WTC11 (cell line): ENCODE data around the gene CAMK2B. TPM values are rescaled to one million over a fixed set of nuclear protein-coding genes. Genes with fewer than 3 reads are reported as not detected.
A peak's percentile ranks its signal among the peaks of the same experiment; 100 is the strongest.

Source experiments
- ATAC-seq: fragments of 200-7000 bp; cut with Tn5 transposase; 2 replicates; pipeline ENCODE4 v1.10.0; 2021; ENCODE audit warnings: mild to moderate bottlenecking, moderate library complexity
- CTCF ChIA-PET: fragments of 300-600 bp; sonication (Branson Sonifier 250); formaldehyde crosslinking; loops from one replicate; lab custom pipeline; 2021; ENCODE audit warnings: antibody characterized with exemption; lab: Charles Lee
- POLR2A ChIA-PET: fragments of 350-600 bp; sonication (Branson Sonifier 250); formaldehyde crosslinking; loops from one replicate; lab custom pipeline; 2021; ENCODE audit warnings: antibody characterized with exemption; lab: Charles Lee
- DNase-seq: peaks from one replicate; pipeline ENCODE4 v3.0.0; 2021; ENCODE audit warnings: low spot score
- H3K27ac Mint-ChIP-seq: 2 replicates; pipeline ENCODE4 v1.8.0; 2021; ENCODE audit warnings: mixed read lengths
- H3K27me3 Mint-ChIP-seq: 2 replicates; pipeline ENCODE4 v1.8.0; 2021; ENCODE audit warnings: low read depth, mild to moderate bottlenecking, moderate library complexity, mixed read lengths
- H3K36me3 Mint-ChIP-seq: 2 replicates; pipeline ENCODE4 v1.8.0; 2021; ENCODE audit warnings: mixed read lengths
- H3K4me1 Mint-ChIP-seq: 2 replicates; pipeline ENCODE4 v1.8.0; 2022; ENCODE audit warnings: mixed read lengths
- H3K4me3 Mint-ChIP-seq: 2 replicates; pipeline ENCODE4 v1.8.0; 2021; ENCODE audit warnings: mild to moderate bottlenecking, moderate library complexity, mixed read lengths
- H3K9me3 Mint-ChIP-seq: 2 replicates; pipeline ENCODE4 v1.8.0; 2021; ENCODE audit warnings: mixed read lengths
- CREB1 ChIP-seq: sonication (generic); formaldehyde crosslinking; IDR thresholded peaks from 2 replicates; pipeline ENCODE4 v1.8.0; 2023; ENCODE audit warnings: mild to moderate bottlenecking, missing genetic modification reagents
- ESRRA ChIP-seq: sonication (generic); formaldehyde crosslinking; IDR thresholded peaks from 2 replicates; pipeline ENCODE4 v1.8.1; 2022; ENCODE audit warnings: mild to moderate bottlenecking, missing genetic modification reagents, borderline replicate concordance
- FOXJ3 ChIP-seq: sonication (generic); formaldehyde crosslinking; IDR thresholded peaks from 2 replicates; pipeline ENCODE4 v1.9.0; 2021; ENCODE audit warnings: missing genetic modification reagents, mild to moderate bottlenecking, borderline replicate concordance
- GABPB1 ChIP-seq: sonication (generic); formaldehyde crosslinking; IDR thresholded peaks from 2 replicates; pipeline ENCODE4 v1.8.1; 2023; ENCODE audit warnings: mild to moderate bottlenecking, missing genetic modification reagents
- GTF2I ChIP-seq: fragments of 250-450 bp; sonication (Bioruptor Pico); conservative IDR thresholded peaks from 2 replicates; pipeline ENCODE4 v1.4.0; 2021; ENCODE audit warnings: mild to moderate bottlenecking
- SP1 ChIP-seq: sonication (generic); formaldehyde crosslinking; conservative IDR thresholded peaks from 2 replicates; pipeline ENCODE4 v1.8.1; 2022; ENCODE audit warnings: missing genetic modification reagents
- ZBTB21 ChIP-seq: sonication (generic); formaldehyde crosslinking; IDR thresholded peaks from 2 replicates; pipeline ENCODE4 v1.8.1; 2023; ENCODE audit warnings: mild to moderate bottlenecking, missing genetic modification reagents, borderline replicate concordance
- ZNF219 ChIP-seq: sonication (generic); formaldehyde crosslinking; IDR thresholded peaks from 2 replicates; pipeline ENCODE4 v1.8.0; 2023; ENCODE audit warnings: missing genetic modification reagents, mild to moderate bottlenecking, borderline replicate concordance
- total RNA-seq: library from RNA; stranded (reverse); gene quantifications from 3 replicates; pipeline ENCODE4 v1.2.3, GENCODE V29; 2021
- TF ChIP-seq, protein P1 (sequence below): sonication (generic); formaldehyde crosslinking; conservative IDR thresholded peaks from 2 replicates; pipeline ENCODE4 v1.8.1; 2023; ENCODE audit warnings: mild to moderate bottlenecking, low read depth, missing genetic modification reagents, moderate library complexity
- TF ChIP-seq, protein P2 (sequence below): sonication (generic); formaldehyde crosslinking; IDR thresholded peaks from 2 replicates; pipeline ENCODE4 v1.8.0; 2022; ENCODE audit warnings: missing genetic modification reagents
- TF ChIP-seq, protein P3 (sequence below): sonication (generic); formaldehyde crosslinking; IDR thresholded peaks from 2 replicates; pipeline ENCODE4 v1.8.0; 2023; ENCODE audit warnings: missing genetic modification reagents
- TF ChIP-seq, protein P4 (sequence below): sonication (generic); formaldehyde crosslinking; IDR thresholded peaks from 2 replicates; pipeline ENCODE4 v1.8.0; 2022; ENCODE audit warnings: mild to moderate bottlenecking, missing genetic modification reagents
- TF ChIP-seq, protein P5 (sequence below): sonication (generic); formaldehyde crosslinking; IDR thresholded peaks from 2 replicates; pipeline ENCODE4 v1.8.0; 2023; ENCODE audit warnings: missing genetic modification reagents, mild to moderate bottlenecking, borderline replicate concordance
- TF ChIP-seq, protein P6 (sequence below): sonication (generic); formaldehyde crosslinking; IDR thresholded peaks from 2 replicates; pipeline ENCODE4 v1.8.1; 2023; ENCODE audit warnings: mild to moderate bottlenecking, missing genetic modification reagents, moderate library complexity
- TF ChIP-seq, protein P7 (sequence below): sonication (generic); formaldehyde crosslinking; IDR thresholded peaks from 2 replicates; pipeline ENCODE4 v1.8.1; 2022; ENCODE audit warnings: low read depth, missing genetic modification reagents, borderline replicate concordance
- TF ChIP-seq, protein P8 (sequence below): fragments of 250-450 bp; sonication (Bioruptor Pico); IDR thresholded peaks from 2 replicates; pipeline ENCODE4 v2.1.2; 2022; ENCODE audit warnings: mild to moderate bottlenecking, moderate library complexity

Gene CAMK2B
- total RNA-seq, 1 experiment from 2014 or later, result 0.44 TPM

DNA sequence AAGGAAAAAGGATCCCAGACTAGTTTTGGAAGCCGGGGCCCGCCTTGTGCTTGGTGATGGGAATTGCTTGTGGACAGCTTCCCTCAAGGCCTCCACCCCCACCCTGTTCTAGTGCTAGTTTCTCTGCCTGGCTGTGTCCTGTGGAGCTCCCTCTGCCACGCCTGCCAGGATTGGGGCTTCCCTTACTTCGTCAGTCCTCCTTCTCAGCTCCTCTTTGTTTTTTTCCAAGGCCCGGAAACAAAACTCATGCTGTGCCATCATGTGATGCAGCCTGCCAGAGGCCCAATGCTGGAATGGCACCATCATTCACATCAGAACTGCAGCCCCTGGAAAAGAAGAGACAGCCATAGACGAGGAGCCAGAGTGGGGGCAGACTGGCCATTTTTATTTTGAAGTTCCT is 113.4 kb downstream of the CAMK2B start (continued):
- TF ChIP-seq, protein P1, sequence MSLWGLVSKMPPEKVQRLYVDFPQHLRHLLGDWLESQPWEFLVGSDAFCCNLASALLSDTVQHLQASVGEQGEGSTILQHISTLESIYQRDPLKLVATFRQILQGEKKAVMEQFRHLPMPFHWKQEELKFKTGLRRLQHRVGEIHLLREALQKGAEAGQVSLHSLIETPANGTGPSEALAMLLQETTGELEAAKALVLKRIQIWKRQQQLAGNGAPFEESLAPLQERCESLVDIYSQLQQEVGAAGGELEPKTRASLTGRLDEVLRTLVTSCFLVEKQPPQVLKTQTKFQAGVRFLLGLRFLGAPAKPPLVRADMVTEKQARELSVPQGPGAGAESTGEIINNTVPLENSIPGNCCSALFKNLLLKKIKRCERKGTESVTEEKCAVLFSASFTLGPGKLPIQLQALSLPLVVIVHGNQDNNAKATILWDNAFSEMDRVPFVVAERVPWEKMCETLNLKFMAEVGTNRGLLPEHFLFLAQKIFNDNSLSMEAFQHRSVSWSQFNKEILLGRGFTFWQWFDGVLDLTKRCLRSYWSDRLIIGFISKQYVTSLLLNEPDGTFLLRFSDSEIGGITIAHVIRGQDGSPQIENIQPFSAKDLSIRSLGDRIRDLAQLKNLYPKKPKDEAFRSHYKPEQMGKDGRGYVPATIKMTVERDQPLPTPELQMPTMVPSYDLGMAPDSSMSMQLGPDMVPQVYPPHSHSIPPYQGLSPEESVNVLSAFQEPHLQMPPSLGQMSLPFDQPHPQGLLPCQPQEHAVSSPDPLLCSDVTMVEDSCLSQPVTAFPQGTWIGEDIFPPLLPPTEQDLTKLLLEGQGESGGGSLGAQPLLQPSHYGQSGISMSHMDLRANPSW (CRISPR knock-in tag), result no peak
- TF ChIP-seq, protein P2, sequence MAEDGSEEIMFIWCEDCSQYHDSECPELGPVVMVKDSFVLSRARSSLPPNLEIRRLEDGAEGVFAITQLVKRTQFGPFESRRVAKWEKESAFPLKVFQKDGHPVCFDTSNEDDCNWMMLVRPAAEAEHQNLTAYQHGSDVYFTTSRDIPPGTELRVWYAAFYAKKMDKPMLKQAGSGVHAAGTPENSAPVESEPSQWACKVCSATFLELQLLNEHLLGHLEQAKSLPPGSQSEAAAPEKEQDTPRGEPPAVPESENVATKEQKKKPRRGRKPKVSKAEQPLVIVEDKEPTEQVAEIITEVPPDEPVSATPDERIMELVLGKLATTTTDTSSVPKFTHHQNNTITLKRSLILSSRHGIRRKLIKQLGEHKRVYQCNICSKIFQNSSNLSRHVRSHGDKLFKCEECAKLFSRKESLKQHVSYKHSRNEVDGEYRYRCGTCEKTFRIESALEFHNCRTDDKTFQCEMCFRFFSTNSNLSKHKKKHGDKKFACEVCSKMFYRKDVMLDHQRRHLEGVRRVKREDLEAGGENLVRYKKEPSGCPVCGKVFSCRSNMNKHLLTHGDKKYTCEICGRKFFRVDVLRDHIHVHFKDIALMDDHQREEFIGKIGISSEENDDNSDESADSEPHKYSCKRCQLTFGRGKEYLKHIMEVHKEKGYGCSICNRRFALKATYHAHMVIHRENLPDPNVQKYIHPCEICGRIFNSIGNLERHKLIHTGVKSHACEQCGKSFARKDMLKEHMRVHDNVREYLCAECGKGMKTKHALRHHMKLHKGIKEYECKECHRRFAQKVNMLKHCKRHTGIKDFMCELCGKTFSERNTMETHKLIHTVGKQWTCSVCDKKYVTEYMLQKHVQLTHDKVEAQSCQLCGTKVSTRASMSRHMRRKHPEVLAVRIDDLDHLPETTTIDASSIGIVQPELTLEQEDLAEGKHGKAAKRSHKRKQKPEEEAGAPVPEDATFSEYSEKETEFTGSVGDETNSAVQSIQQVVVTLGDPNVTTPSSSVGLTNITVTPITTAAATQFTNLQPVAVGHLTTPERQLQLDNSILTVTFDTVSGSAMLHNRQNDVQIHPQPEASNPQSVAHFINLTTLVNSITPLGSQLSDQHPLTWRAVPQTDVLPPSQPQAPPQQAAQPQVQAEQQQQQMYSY (CRISPR knock-in tag), result no peak

DNA sequence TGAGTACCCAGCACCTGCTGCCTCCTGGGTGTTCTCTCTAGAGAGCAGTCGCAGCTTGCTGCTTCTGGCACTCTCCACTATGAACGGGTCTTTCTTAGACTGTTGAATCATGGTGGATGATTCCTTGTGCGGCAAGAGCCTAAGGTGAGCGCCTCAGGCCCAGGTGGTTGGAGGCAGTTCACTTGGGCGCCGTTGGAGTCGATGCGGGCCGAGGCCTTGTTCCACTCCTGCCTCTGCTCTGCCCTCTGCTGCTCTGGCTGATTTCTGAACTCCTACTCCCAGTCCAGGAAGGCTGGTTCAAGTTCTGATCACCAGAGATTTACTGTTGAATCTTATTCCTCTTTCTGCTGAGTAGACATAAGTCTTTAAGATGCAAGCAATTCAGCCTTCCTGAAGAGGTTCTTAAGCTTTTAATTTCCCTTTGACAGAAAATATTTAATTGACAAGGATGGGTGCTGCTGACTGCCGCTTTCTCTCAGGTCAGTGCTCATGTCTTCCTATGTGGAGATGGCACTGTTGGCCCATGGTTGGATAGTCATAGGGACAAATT is 114.2 kb downstream of the CAMK2B start:
- TF ChIP-seq, protein P3, sequence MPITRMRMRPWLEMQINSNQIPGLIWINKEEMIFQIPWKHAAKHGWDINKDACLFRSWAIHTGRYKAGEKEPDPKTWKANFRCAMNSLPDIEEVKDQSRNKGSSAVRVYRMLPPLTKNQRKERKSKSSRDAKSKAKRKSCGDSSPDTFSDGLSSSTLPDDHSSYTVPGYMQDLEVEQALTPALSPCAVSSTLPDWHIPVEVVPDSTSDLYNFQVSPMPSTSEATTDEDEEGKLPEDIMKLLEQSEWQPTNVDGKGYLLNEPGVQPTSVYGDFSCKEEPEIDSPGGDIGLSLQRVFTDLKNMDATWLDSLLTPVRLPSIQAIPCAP, result no peak
- TF ChIP-seq, protein P4, sequence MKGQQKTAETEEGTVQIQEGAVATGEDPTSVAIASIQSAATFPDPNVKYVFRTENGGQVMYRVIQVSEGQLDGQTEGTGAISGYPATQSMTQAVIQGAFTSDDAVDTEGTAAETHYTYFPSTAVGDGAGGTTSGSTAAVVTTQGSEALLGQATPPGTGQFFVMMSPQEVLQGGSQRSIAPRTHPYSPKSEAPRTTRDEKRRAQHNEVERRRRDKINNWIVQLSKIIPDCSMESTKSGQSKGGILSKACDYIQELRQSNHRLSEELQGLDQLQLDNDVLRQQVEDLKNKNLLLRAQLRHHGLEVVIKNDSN (CRISPR knock-in tag), result no peak
- TF ChIP-seq, protein P5, sequence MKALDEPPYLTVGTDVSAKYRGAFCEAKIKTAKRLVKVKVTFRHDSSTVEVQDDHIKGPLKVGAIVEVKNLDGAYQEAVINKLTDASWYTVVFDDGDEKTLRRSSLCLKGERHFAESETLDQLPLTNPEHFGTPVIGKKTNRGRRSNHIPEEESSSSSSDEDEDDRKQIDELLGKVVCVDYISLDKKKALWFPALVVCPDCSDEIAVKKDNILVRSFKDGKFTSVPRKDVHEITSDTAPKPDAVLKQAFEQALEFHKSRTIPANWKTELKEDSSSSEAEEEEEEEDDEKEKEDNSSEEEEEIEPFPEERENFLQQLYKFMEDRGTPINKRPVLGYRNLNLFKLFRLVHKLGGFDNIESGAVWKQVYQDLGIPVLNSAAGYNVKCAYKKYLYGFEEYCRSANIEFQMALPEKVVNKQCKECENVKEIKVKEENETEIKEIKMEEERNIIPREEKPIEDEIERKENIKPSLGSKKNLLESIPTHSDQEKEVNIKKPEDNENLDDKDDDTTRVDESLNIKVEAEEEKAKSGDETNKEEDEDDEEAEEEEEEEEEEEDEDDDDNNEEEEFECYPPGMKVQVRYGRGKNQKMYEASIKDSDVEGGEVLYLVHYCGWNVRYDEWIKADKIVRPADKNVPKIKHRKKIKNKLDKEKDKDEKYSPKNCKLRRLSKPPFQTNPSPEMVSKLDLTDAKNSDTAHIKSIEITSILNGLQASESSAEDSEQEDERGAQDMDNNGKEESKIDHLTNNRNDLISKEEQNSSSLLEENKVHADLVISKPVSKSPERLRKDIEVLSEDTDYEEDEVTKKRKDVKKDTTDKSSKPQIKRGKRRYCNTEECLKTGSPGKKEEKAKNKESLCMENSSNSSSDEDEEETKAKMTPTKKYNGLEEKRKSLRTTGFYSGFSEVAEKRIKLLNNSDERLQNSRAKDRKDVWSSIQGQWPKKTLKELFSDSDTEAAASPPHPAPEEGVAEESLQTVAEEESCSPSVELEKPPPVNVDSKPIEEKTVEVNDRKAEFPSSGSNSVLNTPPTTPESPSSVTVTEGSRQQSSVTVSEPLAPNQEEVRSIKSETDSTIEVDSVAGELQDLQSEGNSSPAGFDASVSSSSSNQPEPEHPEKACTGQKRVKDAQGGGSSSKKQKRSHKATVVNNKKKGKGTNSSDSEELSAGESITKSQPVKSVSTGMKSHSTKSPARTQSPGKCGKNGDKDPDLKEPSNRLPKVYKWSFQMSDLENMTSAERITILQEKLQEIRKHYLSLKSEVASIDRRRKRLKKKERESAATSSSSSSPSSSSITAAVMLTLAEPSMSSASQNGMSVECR (CRISPR knock-in tag), result no peak
- no peak for TF ChIP-seq GTF2I
- Mint-ChIP-seq H3K27ac (no peak overlapping the region), H3K4me3 (no peak overlapping the region), H3K9me3 (no peaks in the 10 kb centered on the region), H3K27me3 (no peaks in the 10 kb centered on the region), H3K36me3 (peaks cover 49% of the 10 kb centered on the region), H3K4me1 (peaks cover 11% of the 10 kb centered on the region)
- ATAC-seq, result no peak
- ChIA-PET CTCF (interaction anchor here (1.4 kb wide), 1 partner anchor 80 kb away, joined by 3 read pairs; no protein-coding TSS in a partner anchor), POLR2A (no interaction called here)
- DNase-seq, result peak; percentile 8

DNA sequence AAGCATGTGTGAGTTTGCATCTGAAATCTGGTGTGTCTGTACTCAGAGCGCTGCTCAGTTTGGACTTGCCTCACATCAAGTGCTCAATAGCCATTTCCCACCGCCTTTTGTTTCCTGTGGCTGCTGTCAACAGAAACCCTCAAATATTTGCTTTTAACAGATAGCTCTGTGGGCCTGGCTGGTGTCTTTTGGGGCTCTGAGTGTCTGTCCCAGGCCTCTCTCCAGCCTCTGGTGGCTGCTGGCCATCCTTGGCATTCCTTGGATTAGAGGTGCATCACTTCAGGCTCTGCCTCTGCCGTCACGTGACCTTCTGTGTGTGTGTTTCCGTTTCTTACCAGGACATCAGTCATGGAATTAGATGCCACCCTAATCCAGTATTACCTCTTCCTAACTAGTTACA is 115.3 kb downstream of the CAMK2B start:
- H3K9me3 Mint-ChIP-seq, result no peaks in the 10 kb centered on the region
- TF ChIP-seq, protein P6, sequence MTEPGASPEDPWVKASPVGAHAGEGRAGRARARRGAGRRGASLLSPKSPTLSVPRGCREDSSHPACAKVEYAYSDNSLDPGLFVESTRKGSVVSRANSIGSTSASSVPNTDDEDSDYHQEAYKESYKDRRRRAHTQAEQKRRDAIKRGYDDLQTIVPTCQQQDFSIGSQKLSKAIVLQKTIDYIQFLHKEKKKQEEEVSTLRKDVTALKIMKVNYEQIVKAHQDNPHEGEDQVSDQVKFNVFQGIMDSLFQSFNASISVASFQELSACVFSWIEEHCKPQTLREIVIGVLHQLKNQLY (CRISPR knock-in tag), result no peak
- TF ChIP-seq SP1 (CRISPR knock-in tag), result no peak
- TF ChIP-seq ZNF219 (CRISPR knock-in tag), result no peak
- TF ChIP-seq, protein P7, sequence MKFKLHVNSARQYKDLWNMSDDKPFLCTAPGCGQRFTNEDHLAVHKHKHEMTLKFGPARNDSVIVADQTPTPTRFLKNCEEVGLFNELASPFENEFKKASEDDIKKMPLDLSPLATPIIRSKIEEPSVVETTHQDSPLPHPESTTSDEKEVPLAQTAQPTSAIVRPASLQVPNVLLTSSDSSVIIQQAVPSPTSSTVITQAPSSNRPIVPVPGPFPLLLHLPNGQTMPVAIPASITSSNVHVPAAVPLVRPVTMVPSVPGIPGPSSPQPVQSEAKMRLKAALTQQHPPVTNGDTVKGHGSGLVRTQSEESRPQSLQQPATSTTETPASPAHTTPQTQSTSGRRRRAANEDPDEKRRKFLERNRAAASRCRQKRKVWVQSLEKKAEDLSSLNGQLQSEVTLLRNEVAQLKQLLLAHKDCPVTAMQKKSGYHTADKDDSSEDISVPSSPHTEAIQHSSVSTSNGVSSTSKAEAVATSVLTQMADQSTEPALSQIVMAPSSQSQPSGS (CRISPR knock-in tag), result no peak
- no peak for TF ChIP-seq FOXJ3 (CRISPR knock-in tag)
- no peak for TF ChIP-seq GABPB1 (CRISPR knock-in tag)
- TF ChIP-seq CREB1 (CRISPR knock-in tag), result no peak
- TF ChIP-seq ZBTB21 (CRISPR knock-in tag), result no peak
- TF ChIP-seq, protein P8, sequence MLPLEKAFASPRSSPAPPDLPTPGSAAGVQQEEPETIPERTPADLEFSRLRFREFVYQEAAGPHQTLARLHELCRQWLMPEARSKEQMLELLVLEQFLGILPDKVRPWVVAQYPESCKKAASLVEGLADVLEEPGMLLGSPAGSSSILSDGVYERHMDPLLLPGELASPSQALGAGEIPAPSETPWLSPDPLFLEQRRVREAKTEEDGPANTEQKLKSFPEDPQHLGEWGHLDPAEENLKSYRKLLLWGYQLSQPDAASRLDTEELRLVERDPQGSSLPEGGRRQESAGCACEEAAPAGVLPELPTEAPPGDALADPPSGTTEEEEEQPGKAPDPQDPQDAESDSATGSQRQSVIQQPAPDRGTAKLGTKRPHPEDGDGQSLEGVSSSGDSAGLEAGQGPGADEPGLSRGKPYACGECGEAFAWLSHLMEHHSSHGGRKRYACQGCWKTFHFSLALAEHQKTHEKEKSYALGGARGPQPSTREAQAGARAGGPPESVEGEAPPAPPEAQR (CRISPR knock-in tag), result no peak
- TF ChIP-seq ESRRA (CRISPR knock-in tag), result no peak

More for the DNA sequence above, 115.3 kb downstream of the CAMK2B start:
- CTCF ChIA-PET, result interaction anchor here (0.6 kb wide), 1 partner anchor 754 kb away, joined by 3 read pairs; no protein-coding TSS in a partner anchor
- peaks cover 55% of the 10 kb centered on the region for H3K36me3 Mint-ChIP-seq
- ATAC-seq (no peak), DNase-seq (peak; percentile 3)
- no peak overlapping the region for H3K4me3 Mint-ChIP-seq
- POLR2A ChIA-PET, result no interaction called here
- peaks cover 11% of the 10 kb centered on the region for H3K4me1 Mint-ChIP-seq
- H3K27me3 Mint-ChIP-seq, result no peaks in the 10 kb centered on the region
- H3K27ac Mint-ChIP-seq, result no peak overlapping the region
